Stimulated activated CD8-positive, alpha-beta memory T cell treated with anti-CD3 and anti-CD28 coated beads, Interleukin-15, amount 100 ng/mL, for 1 hour (primary cell): ENCODE results near the gene ZNF366.

Experiments
- DNase-seq: peaks from one replicate; pipeline ENCODE4 v3.0.0-alpha.2; 2020; ENCODE audit warnings: low read depth

Gene ZNF366

GRCh38 chr5:72488756-72489155 lies 18.5 kb downstream of the ZNF366 start:
- DNase-seq, result no peak

- DNase-seq, result no peak
Observed at GRCh38 chr5:72487177-72487576, 20.0 kb downstream of the ZNF366 start.

GRCh38 chr5:72486371-72486770 lies 20.8 kb downstream of the ZNF366 start:
- no peak for DNase-seq

- no peak for DNase-seq
Observed at GRCh38 chr5:72485430-72485974, 21.7 kb downstream of the ZNF366 start.

- DNase-seq, result no peak
Observed at GRCh38 chr5:72482046-72482445, 25.2 kb downstream of the ZNF366 start.

GRCh38 chr5:72480841-72481240 lies 26.4 kb downstream of the ZNF366 start:
- DNase-seq, result no peak

GRCh38 chr5:72479921-72480320 lies 27.3 kb downstream of the ZNF366 start:
- DNase-seq, result no peak

GRCh38 chr5:72478684-72479083 lies 28.5 kb downstream of the ZNF366 start:
- no peak for DNase-seq

- no peak for DNase-seq
Observed at GRCh38 chr5:72478276-72478675, 28.9 kb downstream of the ZNF366 start.

GRCh38 chr5:72477644-72478043 lies 29.6 kb downstream of the ZNF366 start:
- no peak for DNase-seq

GRCh38 chr5:72477176-72477575 lies 30.0 kb downstream of the ZNF366 start:
- DNase-seq, result no peak

GRCh38 chr5:72476721-72477120 lies 30.5 kb downstream of the ZNF366 start:
- no peak for DNase-seq

- no peak for DNase-seq
Observed at GRCh38 chr5:72476275-72476674, 30.9 kb downstream of the ZNF366 start.

- DNase-seq, result no peak
Observed at GRCh38 chr5:72474516-72474915, 32.7 kb downstream of the ZNF366 start.

GRCh38 chr5:72474046-72474500 lies 33.1 kb downstream of the ZNF366 start:
- DNase-seq, result no peak

GRCh38 chr5:72472666-72473422 lies 34.4 kb downstream of the ZNF366 start:
- DNase-seq, result no peak

- no peak for DNase-seq
Observed at GRCh38 chr5:72472031-72472430, 35.2 kb downstream of the ZNF366 start.

- no peak for DNase-seq
Observed at GRCh38 chr5:72470826-72471225, 36.4 kb downstream of the ZNF366 start.

- DNase-seq, result no peak
Observed at GRCh38 chr5:72468606-72469005, 38.6 kb downstream of the ZNF366 start.

- DNase-seq, result no peak
Observed at GRCh38 chr5:72468024-72468423, 39.2 kb downstream of the ZNF366 start.

GRCh38 chr5:72467461-72467860 lies 39.7 kb downstream of the ZNF366 start:
- no peak for DNase-seq

- no peak for DNase-seq
Observed at GRCh38 chr5:72465601-72466563, 41.3 kb downstream of the ZNF366 start.

- DNase-seq, result no peak
Observed at GRCh38 chr5:72465066-72465465, 42.1 kb downstream of the ZNF366 start.
